ENCODE measurements around the gene SARNP.

SARNP gene

DNA sequence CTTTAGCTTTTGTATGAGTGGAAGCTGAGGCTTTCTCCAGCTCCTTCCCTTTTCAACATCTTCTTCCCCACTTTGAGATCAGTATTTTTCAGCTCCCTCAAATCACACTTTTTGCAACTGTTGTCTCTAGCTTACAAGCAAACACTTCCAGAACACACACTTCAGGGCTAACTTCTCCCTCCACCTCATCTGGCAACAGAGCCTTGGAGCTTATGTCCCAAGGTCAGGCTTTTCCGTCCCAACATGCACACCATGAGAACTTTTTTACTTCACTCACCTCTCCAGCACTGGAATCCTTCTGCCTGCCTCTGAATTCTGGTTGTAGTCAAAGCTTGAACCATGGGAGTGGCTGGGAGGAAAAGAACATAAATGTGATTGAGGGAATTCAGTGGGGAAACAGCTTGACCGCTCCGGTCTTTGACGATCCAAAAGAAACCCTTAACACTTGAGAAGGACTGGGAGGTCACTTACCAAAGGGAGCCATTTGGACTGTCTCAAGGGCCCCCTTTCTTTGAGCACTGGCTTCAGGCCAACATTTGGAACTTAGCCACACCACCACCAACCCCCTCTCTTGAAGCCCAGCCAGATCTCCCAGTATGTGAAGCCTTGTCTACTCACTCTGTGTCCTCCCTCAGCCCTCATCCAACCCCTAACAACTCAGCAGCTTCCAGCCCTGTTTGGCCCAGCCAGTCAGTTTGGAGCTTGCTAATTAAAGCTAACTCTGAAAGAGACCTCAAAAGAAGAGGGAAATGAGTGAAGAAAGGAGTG, 105.6 kb downstream of the SARNP start:
- no peak overlapping the region for H3K4me3 ChIP-seq (ENCODE audit: low read depth, low read length)
- TF ChIP-seq, protein P1, sequence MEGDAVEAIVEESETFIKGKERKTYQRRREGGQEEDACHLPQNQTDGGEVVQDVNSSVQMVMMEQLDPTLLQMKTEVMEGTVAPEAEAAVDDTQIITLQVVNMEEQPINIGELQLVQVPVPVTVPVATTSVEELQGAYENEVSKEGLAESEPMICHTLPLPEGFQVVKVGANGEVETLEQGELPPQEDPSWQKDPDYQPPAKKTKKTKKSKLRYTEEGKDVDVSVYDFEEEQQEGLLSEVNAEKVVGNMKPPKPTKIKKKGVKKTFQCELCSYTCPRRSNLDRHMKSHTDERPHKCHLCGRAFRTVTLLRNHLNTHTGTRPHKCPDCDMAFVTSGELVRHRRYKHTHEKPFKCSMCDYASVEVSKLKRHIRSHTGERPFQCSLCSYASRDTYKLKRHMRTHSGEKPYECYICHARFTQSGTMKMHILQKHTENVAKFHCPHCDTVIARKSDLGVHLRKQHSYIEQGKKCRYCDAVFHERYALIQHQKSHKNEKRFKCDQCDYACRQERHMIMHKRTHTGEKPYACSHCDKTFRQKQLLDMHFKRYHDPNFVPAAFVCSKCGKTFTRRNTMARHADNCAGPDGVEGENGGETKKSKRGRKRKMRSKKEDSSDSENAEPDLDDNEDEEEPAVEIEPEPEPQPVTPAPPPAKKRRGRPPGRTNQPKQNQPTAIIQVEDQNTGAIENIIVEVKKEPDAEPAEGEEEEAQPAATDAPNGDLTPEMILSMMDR (IDR thresholded peaks at IDR 0.05; ENCODE audit: insufficient read depth, low read depth, low read length, missing control alignments), result no peak
- DNase-seq (ENCODE audit: low read depth), result no peak

DNA sequence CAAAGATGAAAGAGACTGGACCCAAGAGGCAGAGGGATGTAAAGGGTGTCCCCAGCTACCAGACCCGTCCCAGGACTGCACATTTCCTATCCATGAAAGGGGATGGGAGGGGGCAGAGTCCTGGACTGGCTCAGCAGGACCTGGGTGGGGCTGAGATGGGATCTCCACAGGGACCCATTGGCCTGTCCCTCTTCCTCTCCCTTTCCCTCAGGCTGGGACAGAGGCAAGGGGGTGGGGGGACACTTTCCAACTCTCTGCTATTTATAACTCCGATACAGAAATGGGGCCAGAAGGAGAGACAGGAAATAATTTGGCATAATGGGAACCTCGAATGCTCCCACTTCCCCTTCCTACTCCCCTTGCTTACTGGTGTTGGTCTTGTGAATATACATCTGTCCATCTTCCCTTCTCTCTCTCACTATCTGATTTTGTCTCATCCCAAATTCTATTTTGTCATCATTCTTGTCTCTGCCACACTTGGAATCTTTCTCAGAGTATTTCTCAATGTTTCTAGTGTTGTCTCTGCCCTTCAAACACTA, 108.8 kb downstream of the SARNP start:
- TF ChIP-seq, protein P1 (IDR thresholded peaks at IDR 0.05; ENCODE audit: insufficient read depth, low read depth, low read length, missing control alignments), result no peak
- no peak for DNase-seq (ENCODE audit: low read depth)
- H3K4me3 ChIP-seq (ENCODE audit: low read depth, low read length), result no peak overlapping the region

DNA sequence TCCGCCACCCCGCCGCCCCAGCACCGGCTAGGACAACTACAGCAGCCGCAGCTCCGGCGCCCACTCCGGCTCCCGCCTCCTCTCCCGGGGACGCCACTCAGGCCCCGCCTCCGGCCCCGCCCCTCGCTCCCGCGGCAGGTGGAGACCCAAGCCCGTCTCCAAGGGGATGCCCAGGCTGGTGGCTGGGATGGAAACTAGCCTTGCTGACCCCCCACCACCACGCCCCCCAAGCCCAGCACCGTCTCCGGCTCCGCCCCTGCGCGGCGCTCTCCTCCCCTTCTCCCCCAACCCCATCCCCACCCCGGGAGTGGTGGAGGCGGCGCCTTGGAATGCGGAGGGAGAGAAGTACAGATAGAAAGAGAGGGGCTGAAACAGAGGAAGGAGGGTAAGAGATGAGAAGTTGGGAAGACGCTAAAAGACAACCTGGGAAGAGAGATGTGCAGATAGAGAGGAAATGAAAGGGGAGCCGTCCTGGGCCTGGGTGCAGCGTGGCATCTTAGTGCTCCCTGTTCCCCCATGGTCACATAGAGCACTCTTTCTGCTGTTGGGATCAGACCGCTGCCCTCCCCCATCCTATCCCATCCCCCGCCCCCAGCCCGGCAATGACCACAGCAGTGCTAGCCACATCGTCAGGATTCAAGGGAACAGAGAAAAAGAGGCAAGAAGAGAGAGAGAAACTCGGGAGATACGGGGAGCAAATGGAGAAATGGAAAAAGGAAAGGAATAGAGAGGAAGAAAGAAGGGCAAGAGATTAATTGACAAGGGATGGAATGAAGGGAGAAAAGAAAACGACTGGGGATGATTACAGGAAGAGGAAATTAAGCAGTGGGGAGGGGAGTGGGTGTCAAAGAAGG, 109.5 kb downstream of the SARNP start, which contains the start of gene ITGA7:
Gene ITGA7 (minus strand): TSS at position 64 of the 854 bp plus-strand sequence. CDS start 222 bp downstream, outside the sequence.
- peak within 1 kb of the TSS; percentile 22; the same call in 1 of the 2 replicates for H3K4me3 ChIP-seq (ENCODE audit: low read depth, low read length)
- TF ChIP-seq, protein P1 (IDR thresholded peaks at IDR 0.05; ENCODE audit: insufficient read depth, low read depth, low read length, missing control alignments), result no peak
- no peak for DNase-seq (ENCODE audit: low read depth)
